Thoracic aorta (tissue), 2 donors: ENCODE results near the gene INO80C. TPM values are rescaled to one million over a fixed set of nuclear protein-coding genes. Genes with fewer than 3 reads are reported as not detected.

Experiments
- ATAC-seq: fragments of 150-250 bp; one replicate; pipeline ENCODE4 v1.8.0; 2017; ENCODE audit warnings: low read depth; ENCODE audit not compliant: insufficient number of reproducible peaks, low FRiP score
- DNase-seq: peaks from one replicate; pipeline ENCODE4 v3.0.0-alpha.2; 2020; ENCODE audit warnings: low spot score
- H3K27ac ChIP-seq, 2 donors: fragments of 200-600 bp; sonication (generic); 1 replicate in 1 of 2; 2 replicates in 1 of 2; pipeline ENCODE4 v1.5.1; 2016; ENCODE audit warnings: mild to moderate bottlenecking in 2 of 2, moderate library complexity in 2 of 2
- H3K27me3 ChIP-seq: fragments of 200-600 bp; sonication (generic); replicated peaks from 2 replicates; pipeline ENCODE4 v1.6.0; 2016; ENCODE audit warnings: mild to moderate bottlenecking; ENCODE audit not compliant: insufficient read depth
- H3K36me3 ChIP-seq: fragments of 200-600 bp; sonication (generic); one replicate; pipeline ENCODE4 v1.5.1; 2016
- H3K4me1 ChIP-seq, 2 donors: fragments of 200-600 bp; sonication (generic); 1 replicate in 1 of 2; 2 replicates in 1 of 2; pipeline versions ENCODE4 v1.5.1 to v1.6.0; 2016; ENCODE audit warnings: low read depth in 2 of 2, mild to moderate bottlenecking in 1 of 2; ENCODE audit not compliant: control insufficient read depth in 1 of 2
- H3K4me3 ChIP-seq: fragments of 200-600 bp; sonication (generic); 2 replicates; pipeline ENCODE4 v1.5.1; 2016; ENCODE audit warnings: mild to moderate bottlenecking
- H3K9me3 ChIP-seq: fragments of 200-600 bp; sonication (generic); 2 replicates; pipeline ENCODE4 v1.5.1; 2016
- CTCF ChIP-seq: fragments of 200-600 bp; sonication (generic); IDR thresholded peaks from one replicate; pipeline ENCODE4 v1.5.1; 2019; ENCODE audit warnings: antibody characterized with exemption
- total RNA-seq, 2 donors: library from RNA; depleted of rRNA; stranded (reverse); fragments of >200 nt; gene quantifications; one replicate each; pipeline versions ENCODE4 v1.1.0 to v1.2.3, GENCODE V29; 2016

INO80C gene
- total RNA-seq, 2 donors from 2014 or later = 3.0 to 7.3 TPM

- ATAC-seq = no peak
- no peak overlapping the region for H3K27ac ChIP-seq
- no peak overlapping the region for H3K4me3 ChIP-seq
- H3K27me3 ChIP-seq = no peaks in the 10 kb centered on the region
- DNase-seq = no peak
- H3K9me3 ChIP-seq = no peaks in the 10 kb centered on the region
- no peak for TF ChIP-seq CTCF
- peaks cover 0 to 15% of the 10 kb centered on the region in 2 donors for H3K4me1 ChIP-seq
- H3K36me3 ChIP-seq = no peaks in the 10 kb centered on the region
Measured at GRCh38 chr18:35515460-35516130, 17.8 kb upstream of the INO80C start.

- no peaks in the 10 kb centered on the region for H3K9me3 ChIP-seq
- ATAC-seq (no peak), DNase-seq (no peak)
- peaks cover 0 to 15% of the 10 kb centered on the region in 2 donors for H3K4me1 ChIP-seq
- H3K36me3 ChIP-seq = no peaks in the 10 kb centered on the region
- H3K27me3 ChIP-seq = no peaks in the 10 kb centered on the region
- no peak overlapping the region for H3K4me3 ChIP-seq
- TF ChIP-seq CTCF = no peak
- H3K27ac ChIP-seq = no peak overlapping the region
Measured at GRCh38 chr18:35514752-35515459, 17.1 kb upstream of the INO80C start.

GRCh38 chr18:35514283-35514682 is 16.5 kb upstream of the INO80C start:
- Histone ChIP-seq H3K27ac (peak overlapping the region; percentile 52 to 54), H3K4me1 (peaks cover 0 to 15% of the 10 kb centered on the region in 2 donors), H3K36me3 (no peaks in the 10 kb centered on the region), H3K27me3 (no peaks in the 10 kb centered on the region), H3K4me3 (no peak overlapping the region), H3K9me3 (no peaks in the 10 kb centered on the region)
- ATAC-seq (no peak), DNase-seq (no peak)
- no peak for TF ChIP-seq CTCF

- no peak for TF ChIP-seq CTCF
- DNase-seq (no peak), ATAC-seq (peak; percentile 61)
- no peaks in the 10 kb centered on the region for H3K9me3 ChIP-seq
- H3K27ac ChIP-seq = peak overlapping the region; percentile 52 to 54
- H3K36me3 ChIP-seq = no peaks in the 10 kb centered on the region
- peaks cover 0 to 15% of the 10 kb centered on the region in 2 donors for H3K4me1 ChIP-seq
- H3K27me3 ChIP-seq = no peaks in the 10 kb centered on the region
- H3K4me3 ChIP-seq = no peak overlapping the region
Measured at GRCh38 chr18:35513181-35513936, 15.6 kb upstream of the INO80C start.

GRCh38 chr18:35512761-35513160 is 15.0 kb upstream of the INO80C start:
- Histone ChIP-seq H3K36me3 (no peaks in the 10 kb centered on the region), H3K4me3 (no peak overlapping the region), H3K9me3 (no peaks in the 10 kb centered on the region), H3K27me3 (no peaks in the 10 kb centered on the region), H3K4me1 (peaks cover 0 to 15% of the 10 kb centered on the region in 2 donors), H3K27ac (no peak overlapping the region)
- ATAC-seq (no peak), DNase-seq (no peak)
- TF ChIP-seq CTCF = no peak
